ENCODE data around the gene CPPED1.
A peak's percentile ranks its signal among the peaks of the same experiment; 100 is the strongest.
"Not testable (repeated sequence)": the region's sequence is repeated elsewhere in the genome, so short reads cannot be mapped to it uniquely, and the experiment has no call there.

Gene CPPED1, protein sequence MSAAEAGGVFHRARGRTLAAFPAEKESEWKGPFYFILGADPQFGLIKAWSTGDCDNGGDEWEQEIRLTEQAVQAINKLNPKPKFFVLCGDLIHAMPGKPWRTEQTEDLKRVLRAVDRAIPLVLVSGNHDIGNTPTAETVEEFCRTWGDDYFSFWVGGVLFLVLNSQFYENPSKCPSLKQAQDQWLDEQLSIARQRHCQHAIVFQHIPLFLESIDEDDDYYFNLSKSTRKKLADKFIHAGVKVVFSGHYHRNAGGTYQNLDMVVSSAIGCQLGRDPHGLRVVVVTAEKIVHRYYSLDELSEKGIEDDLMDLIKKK

DNA sequence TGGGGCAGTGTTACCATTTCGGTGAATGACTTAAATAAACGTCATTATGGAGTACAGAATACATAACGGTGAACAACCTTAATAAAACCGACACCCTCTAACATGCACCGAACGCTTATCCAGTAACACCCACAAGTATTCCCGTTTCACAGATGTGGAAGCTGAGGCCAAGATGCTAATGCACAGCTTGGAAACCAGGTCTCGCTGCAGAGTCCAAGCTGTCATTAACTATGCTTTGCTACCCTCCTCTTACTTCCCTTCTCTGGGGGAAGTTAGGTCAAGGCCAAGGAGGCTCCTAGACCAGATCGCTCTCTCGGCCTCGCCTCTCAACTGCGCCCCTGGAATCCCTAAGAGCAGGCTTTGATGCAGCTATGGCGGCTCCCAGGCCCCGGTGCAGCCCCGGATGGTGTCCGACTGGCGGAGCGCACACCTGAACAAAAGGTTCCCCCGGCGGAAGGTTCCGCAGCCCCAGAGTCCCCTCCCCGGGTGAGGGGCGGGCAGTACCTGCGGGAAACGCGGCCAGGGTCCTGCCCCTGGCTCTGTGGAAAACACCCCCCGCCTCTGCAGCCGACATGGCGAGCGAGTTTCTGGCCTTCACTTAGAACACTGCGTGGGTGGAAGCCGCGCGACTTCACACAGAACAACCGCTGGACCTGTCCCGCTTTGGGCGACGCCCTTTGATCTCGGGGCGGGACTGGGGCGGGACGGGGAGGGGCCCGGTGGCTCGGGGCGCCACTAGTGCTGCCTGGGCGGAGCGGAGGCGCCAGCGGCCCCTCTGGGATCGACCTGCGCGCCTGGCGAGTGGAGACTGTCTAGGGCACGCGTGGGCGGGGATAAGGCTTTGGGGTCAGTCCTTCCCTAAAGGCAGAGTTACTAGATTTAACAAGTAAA, at the start of gene CPPED1:
CPPED1 (minus strand) TSS at position 685 of the 891 bp plus-strand sequence; CDS start at position 574, 111 bp downstream.
- DNase-seq, result peak; percentile 90

DNA sequence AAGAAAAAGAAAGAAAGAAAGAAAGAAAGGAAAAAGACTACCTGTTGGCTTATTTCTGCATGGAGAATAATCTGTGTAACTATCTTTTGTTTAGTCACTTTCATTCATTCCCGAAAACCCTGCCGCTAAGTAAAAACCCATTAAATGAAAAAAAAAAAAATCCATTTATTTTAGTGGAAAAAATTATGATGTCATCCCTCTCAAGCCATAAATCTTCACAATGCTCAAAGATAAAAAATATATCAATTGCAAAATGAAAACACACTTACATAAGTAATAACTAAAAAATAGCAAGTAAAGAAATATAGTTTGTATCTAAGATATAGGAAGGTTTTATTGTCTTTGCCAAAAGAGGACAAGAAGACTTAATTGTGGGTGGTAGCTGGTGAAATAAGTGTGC, 46.5 kb upstream of the CPPED1 start:
- DNase-seq, result no peak

DNA sequence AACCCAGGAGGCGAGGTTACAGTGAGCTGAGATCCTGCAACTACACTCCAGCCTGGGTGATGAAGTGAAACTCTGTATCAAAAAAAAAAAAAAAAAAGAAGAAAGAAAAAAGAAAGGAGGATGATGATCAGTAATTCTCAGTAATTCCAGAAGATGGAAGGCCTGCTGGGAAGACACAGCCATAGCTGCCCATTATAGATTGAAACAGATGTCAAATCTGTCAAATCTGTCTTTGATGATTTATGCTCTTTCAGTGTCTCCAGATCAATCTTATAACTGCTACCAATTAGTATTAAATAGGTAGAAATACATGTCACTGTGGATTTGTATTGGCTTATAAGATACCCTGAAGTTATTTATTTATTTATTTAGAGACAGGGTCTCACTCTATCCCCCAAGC, 42.9 kb upstream of the CPPED1 start:
- no peak for DNase-seq

DNA sequence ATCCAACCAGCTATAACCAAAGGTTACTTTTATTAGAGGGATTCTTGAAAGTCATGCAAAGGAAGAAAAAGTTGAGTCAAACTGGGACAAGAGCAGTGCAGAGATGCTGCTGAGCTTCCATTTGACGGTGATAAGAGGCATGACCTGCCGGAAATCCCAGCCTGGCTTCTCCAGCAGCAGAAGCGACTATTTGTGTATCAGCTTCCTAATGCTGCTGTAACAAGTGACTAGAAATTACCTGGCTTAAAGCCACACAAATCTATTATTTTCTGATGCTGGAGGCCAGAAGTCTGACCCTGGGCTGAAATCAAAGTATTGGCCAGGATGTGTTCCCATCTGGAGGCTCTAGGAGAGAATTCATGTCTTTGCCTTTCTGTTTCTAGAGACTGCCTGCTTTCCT, 41.6 kb upstream of the CPPED1 start:
- no peak for DNase-seq

DNA sequence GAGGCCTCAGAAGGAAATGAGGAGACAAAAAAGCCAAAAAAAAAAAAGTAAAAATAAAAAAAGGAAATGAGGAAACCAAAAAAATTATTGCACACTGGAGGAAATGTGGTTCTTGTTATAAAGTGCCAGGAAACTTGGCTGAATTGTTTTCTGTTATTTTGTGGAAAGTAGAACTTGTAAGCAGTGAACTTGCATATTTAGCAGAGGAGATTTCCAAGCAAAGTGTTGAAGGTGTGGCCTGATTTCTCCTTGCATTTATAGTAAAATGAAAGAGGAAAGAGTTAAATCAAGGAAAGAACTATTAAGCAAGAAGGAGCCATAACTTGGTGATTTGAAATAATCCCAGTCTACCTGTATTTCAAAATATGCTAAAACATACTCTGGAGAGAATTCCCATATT, 34.1 kb upstream of the CPPED1 start:
- no peak for DNase-seq

DNA sequence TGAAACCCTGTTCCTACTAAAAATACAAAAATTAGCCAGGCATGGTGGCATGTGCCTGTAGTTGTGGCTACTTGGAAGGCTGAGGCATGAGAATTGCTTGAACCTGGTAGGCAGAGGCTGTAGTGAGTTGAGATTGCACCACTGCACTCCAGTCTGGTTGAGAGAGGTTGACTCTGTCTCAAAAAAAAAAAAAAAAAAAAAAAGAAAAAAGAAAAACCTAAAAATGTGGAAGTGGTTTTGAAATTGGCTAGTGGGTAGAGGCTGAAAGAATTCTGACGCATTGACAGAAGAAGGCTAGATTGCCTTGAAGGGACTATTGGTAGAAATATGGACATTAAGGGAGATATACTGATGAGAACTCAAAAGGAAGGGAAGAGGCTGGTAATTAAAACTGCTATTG, 33.6 kb upstream of the CPPED1 start:
- DNase-seq, result no peak

DNA sequence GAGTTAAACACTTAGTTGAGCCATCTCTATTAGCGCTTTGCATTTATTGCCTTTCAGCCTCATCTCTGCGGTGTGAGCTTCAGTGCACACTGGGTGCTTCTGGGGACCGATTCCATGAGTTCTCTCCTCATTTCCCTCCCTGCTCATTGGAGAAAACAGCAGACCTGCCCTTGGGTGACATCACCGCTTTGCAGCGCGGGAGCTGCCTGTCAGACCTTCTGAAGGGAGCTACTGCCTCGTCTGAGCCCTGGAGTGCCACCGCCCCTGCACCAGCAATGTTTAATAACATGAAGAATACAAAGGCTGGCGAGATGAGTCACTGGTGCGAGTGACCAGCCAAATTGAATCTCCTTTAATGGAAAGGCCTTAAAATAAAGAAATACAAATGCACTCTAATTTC, 30.2 kb upstream of the CPPED1 start:
- peak; percentile 55 for DNase-seq

DNA sequence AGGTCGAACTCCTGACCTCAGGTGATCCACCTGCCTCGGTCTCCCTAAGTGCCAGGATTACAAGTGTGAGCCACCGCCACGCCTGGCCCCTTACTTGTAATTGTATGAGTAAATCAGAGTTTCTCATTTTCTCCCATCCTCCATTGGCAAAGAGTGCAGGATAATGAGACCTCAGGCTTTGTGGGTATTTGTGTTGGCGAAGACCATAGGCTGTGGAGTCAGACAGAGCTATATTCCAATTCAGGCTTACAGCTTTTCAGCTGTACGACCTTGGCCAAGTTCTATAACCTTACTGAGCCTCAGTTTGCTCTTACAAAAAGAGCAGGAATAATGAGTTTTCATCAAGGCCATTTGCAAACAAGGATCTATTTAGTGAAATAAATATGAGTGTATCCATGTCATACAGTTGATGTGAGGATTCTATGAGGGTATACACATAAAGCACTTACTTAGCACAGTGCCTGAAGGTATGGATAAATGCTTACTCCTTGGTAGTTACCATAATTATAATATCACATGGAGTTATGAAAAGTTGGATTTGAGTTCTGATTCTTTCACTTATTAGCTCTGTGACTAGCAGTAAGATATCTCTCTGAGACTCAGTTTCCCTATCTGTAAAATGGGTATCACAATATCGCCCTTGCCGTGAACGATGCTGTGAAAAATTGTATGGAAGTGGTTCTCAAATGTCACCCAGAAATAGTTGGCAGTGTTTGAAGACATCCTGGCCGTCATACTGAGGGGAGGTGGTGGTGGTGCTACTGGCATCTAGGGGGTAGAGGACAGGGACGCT, 25.6 kb upstream of the CPPED1 start:
- DNase-seq, result no peak

DNA sequence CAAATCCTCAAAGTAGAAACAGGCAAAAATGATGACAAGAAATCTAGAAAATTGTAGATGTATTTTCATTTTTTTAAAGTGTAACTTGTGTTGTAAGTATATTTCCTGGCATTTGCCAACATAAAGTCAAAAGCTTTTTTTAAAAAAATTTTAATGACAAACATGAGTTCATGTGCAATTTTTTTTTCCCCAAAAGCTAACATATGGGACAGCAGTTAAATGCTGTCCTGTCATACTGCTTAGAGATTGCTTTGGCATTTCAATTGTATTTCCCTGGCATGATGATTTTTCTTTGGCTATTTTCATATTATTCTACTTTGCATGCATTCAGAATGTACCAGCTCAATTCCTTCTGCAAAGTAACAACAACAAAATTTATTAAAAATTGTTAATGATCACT, 24.5 kb upstream of the CPPED1 start:
- no peak for DNase-seq

DNA sequence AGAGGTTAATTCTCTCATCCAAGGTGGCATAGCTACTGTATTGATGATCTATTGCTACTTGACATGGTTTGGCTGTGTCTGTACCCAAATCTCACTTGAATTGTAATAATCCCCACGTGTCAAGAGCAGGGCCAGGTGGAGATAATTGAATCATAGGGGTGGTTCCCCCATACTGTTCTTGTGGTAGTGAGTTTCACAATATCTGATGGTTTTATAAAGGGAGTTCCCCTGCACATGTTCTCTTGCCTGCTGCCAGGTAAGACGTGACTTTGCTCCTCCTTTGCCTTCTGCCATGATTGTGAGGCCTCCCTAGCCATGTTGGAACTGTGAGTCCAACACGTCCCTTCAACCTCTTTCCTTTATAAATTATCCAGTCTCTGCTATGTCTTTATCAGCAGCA, 22.9 kb upstream of the CPPED1 start:
- DNase-seq, result no peak

DNA sequence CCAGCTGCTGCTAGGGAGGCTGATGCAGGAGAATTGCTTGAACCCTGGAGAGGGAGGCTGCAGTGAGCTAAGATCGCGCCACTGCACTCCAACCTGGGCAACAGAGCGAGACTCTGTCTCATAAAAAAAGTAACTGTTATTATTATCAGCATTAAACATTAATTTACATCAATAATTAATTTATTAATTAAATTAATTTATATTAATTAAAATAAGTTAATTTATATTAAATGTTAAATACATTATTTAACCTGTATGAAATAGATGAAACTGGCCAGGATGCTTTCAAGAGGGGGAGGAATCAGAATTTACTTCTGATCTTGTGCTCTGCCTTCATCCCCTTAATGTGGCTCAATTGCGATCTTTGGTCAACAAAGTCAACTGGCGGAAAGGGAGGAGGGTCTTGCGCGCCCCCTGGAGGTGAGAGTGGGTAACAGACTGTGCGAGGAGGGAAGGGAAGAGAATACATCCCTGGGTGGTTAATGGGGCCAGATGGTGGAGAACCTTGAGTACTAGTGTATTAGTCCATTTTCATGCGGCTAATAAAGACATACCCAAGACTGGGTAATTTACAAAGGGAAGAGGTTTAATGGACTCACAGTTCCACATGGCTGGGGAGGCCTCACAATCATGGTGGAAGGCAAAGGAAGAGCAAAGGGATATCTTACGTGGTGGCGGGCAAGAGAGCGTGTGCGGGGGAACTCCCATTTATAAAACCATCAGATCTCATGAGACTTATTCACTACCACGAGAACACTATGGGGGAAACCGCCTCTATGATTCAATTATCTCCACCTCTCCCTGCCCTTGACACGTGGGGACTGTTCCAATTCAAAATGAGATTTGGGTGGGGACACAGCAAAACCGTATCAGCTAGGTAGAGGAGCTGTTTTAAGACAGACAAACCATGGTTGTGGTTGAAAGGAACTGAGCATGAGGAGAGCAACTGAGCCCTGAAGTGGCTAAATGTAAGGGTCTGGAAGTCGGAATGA, 15.7 kb upstream of the CPPED1 start:
- no peak for DNase-seq

DNA sequence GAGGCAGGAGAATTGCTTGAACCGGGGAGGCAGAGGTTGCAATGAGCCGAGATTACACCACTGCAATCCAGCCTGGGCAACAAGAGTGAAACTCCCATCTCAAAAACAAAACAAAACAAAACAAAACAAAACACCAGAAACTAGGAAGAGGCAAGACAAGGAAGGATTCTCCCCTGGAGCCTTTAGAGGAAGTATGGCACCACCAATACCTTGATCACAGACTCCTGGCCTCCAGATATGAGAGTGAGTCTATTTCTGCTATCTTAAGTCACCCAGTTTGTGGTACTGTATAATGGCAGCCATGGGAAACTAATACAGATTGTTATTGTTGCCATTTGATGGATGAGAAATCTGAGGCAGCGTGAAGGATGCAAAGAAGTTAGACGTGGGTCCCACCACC, 14.6 kb upstream of the CPPED1 start:
- DNase-seq, result no peak

DNA sequence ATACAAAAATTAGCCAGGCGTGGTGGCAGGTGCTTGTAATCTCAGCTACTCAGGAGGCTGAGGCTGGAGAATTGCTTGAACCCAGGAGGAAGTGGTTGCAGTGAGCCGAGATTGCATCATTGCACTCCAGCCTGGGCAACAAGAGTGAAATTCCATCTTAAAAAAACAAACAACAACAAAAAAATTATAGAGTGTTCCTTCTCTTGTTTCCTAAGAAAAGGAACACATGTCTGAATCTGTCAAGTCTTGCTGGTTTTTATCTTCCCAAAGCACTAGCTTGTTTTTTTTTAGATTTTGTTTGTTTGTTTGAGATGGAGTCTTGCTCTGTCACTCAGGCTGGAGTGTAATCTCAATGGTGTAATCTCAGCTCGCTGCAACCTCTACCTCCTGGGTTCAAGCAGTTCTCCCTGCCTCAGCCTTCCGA, 13.1 kb upstream of the CPPED1 start:
- not testable (repeated sequence) for DNase-seq

DNA sequence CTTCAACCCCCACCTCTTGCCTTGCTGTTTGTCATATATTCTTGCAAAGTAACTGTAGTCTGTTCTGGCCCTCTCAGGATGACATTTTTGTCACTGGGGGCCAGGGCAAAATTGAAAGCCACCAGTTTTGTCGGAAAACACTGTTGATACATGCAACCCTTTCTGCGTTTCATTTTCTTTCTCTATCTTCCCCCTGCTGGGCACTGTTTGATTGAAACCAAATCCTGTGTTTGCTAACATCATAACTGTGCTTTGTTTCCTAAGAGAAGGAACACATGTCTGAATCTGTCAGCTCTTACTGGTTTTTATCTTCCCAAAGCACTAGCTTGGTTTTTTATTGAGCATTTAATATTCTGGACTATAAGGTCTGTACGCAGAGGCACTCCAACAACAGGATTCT, 11.7 kb upstream of the CPPED1 start:
- no peak for DNase-seq

DNA sequence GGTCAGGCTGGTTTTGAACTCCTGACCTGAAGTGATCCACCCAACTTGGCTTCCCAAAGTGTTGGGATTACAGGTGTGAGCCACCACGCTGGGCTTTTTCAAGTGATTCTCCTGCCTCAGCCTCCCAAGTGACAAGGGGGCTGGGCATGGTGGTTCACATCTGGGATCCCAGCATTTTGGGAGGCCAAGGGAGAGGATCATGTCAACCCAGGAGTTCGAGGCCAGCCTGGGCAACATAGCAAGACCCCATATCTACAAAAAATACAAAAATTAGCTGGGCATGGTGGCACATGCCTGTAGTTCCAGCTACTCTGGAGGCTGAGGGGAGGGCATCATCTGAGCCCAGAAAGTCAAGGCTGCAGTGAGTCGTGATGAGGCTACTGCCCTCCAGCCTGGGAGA, 10.0 kb upstream of the CPPED1 start:
- DNase-seq, result not testable (repeated sequence)

DNA sequence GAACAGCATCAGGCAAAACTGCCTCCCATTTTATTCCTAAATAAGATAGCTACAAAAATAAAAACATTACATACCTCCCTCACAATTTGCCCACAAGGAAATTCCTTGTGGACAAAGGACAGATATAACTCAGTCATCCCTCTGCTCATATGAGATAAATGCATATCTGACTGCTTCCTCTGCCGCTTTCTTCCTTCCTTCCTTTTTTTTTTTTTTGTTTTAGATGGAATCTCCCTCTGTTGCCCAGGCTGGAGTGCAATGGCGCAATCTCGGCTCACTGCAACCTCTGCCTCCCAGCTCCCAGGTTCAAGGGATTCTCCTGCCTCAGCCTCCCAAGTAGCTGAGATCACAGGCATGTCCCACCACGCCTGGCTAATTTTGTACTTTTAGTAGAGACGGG, 9.6 kb upstream of the CPPED1 start:
- not testable (repeated sequence) for DNase-seq

DNA sequence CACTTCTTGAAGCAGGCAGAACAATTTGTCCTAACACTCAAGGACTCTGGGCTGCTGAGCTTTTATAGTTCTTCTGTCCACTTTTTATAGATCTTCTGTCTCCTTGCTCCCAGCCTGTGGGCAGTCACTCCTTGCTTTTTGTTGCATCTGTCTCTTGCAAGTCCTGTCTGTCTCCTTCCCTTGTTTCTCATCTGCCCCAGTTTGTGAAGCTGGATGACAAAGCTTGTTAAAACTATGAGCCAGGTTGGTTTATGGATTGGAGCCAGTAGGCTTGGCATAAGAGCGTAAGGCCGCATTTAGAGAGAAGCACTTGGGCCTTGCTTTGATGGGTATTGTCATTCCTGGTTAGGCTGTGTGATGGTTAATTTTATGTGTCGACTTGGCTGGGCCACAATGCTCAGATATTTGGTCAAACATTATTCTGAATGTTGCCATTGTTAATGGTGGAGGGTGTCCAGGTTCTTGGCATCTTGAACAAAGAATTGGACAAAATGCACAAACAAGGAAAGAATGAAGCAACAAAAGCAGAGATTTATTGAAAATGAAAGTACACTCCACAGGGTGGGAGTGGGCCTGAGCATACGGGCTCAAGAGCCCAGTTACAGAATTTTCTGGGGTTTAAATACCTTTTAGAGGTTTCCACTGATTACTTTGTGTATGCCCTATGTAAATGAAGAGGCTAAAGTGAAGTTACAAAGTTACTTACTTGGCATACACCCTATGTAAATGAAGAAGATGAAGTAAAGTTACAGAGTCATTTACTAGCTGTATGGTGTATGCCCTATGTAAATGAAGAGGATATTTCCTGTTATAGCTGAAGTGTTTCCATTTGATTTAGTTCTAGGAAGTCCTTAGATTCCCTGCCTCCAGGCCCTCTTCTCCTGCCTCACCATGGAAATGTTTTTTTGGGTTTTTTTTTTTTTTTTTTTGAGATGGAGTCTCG, 8.0 kb upstream of the CPPED1 start:
- DNase-seq, result no peak

DNA sequence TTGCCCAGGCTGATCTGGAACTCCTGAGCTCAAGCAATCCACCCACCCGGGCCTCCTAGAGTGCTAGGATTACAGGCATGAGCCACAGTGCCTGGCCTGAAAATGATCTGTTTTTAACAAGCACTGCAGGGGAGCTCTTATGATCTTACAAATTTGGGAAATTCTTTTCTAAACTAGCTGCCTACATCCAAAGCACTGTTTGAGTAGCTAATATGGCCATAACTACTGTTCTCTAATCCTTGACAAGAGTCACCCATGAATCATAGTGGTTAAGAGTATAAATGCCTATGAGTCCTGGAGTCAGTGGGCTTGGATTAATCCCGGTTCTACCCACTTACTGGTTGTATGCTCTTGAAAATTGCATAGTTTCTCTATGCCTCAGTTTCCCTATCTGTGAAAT, 1.4 kb upstream of the CPPED1 start:
- no peak for DNase-seq

DNA sequence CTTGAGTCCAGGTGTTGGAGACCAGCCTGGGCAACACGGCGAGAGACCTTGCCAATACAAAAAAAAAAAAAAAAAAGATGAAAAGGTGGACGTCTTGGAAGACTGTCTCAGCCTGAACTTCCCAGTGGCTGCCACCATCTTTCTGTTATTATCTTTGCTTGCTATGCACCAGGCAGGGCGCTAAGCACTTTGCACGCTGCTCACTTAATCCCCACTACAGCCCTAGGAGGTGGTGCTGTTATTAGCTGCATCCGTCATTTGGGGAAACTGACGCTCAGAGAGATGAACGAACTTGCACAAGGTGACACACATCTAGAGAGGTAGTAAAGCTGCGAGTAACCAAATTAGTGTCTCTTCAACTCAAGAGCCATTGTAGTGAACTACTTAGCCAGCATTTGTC, 708 bp upstream of the CPPED1 start:
- no peak for DNase-seq

DNA sequence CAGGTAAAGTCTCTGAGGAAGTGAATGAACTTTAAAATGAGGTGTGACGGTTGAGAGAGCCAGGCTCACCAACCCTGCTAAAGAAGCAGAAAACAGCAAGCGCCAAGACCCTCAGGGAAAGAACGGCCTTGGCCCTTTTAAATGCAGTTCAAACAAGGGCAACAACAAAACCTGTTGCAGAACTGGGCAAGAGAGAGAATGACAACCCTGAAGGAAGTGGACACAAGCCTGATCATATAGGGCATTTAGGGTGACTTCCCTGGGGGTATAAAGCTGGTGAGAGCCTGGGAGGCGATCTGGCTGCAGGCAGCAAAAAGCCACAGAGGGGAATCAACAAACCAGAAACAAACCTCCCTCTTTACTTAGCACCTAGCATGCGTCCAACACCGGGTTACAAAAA, 1.0 kb downstream of the CPPED1 start:
- DNase-seq, result no peak

DNA sequence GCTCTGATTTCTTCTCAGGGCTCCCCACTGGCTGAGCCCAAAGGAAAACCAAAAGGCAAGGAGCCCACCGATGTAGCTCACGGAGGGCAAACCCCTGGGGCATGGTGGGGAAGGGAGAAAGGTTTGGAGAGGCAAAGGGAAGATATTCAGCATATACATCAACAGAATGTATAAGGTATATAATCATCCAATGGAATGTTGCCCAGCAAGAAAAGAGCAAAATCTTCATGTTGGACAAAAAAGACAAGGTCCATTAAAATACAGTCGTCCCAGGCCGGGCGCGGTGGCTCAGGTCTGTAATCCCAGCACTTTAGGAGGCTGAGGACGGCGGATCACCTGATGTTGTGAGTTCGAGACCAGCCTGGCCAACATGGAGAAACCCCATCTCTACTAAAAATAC, 1.6 kb downstream of the CPPED1 start:
- DNase-seq, result no peak

Measured in NCI-H226 (cell line).